Measurements from ENCODE around the gene DNASE1. TPM values are rescaled to one million over a fixed set of nuclear protein-coding genes. Genes with fewer than 3 reads are reported as not detected.

Gene DNASE1
- total and polyA plus RNA-seq, 9 of the 15 experiments (the other 6 are each of a cell fraction or from before 2014, with no cell fraction given): 0.53 to 10.1 (median 5.9) TPM

DNA sequence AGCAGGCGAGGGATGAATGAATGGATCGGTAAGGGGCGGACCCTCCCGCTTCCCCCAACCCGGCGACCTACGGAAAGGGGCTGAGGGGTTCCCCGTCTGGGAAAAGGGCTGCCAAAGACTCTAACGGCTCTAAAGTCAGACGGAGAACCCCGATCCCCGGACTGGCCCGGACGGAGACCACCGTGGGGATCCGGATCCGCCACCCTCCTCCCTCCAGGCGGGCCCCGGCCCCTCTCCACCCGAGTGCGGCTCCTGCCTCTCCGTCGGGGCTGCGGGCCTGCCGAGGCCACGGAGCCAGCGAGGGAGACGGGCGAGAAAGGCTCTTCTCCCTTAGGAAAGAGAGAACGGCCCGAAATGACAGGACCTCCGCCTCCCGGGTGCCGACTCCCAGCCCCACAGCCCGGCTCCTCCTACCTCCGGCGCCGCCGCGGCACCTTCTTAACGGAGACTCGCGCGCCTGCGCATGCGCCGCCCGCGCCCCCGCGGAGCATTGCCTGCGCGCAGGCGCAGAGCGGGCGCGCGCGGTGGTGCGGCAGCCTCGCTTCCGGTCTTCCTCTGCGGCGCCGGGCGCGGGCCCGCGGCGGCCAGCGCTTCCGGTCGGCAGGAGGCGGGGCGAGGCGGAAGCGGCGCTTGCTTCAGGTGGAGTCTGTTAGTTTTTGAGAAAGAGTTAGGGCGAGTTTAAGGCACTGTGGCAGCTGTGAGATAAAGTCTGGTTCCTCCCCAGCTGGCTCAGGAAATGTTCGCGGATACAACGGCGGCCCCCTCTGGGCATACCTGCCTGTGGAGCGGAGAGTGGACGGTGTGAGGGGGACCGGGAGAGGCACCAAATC lies 43.1 kb upstream of the DNASE1 start, which contains the start of gene SLX4 (continued):
- TF ChIP-seq, protein P1, sequence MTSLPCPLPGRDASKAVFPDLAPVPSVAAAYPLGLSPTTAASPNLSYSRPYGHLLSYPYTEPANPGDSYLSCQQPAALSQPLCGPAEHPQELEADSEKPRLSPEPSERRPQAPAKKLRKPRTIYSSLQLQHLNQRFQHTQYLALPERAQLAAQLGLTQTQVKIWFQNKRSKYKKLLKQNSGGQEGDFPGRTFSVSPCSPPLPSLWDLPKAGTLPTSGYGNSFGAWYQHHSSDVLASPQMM (CRISPR knock-in tag; IDR thresholded peaks at IDR 0.05): no peak
- TF ChIP-seq GTF2F1 (IDR thresholded peaks at IDR 0.05; ENCODE audit: low read depth, low read length): no peak; the same call in 1 of the 2 replicates
- no peak for TF ChIP-seq CBX5 (IDR thresholded peaks at IDR 0.05; ENCODE audit: borderline replicate concordance, low read depth)
- TF ChIP-seq, protein P2, sequence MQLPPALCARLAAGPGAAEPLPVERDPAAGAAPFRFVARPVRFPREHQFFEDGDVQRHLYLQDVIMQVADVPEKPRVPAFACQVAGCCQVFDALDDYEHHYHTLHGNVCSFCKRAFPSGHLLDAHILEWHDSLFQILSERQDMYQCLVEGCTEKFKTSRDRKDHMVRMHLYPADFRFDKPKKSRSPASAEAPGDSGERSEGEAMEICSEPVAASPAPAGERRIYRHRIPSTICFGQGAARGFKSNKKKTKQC (CRISPR knock-in tag; IDR thresholded peaks at IDR 0.05): no peak; the same call in 1 of the 2 replicates
- peak; percentile 62 for TF ChIP-seq TAF1 (IDR thresholded peaks at IDR 0.05; ENCODE audit: control insufficient read depth, extremely low read depth, insufficient read depth, low read length, severe bottlenecking)
- TF ChIP-seq, protein P3, sequence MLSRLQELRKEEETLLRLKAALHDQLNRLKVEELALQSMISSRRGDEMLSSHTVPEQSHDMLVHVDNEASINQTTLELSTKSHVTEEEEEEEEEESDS (CRISPR knock-in tag; IDR thresholded peaks at IDR 0.05): no peak
- TF ChIP-seq MAZ (CRISPR knock-in tag; conservative IDR thresholded peaks at IDR 0.05 in 1 of 2, IDR thresholded peaks at IDR 0.05 in 1 of 2): peak in 1 of 2 experiments; percentile 58; a peak in 2 of 4 replicates
- peak; percentile 83; the same call in 1 of the 2 replicates for TF ChIP-seq PHF8 (IDR thresholded peaks at IDR 0.05; ENCODE audit: borderline replicate concordance, low read length)
- TF ChIP-seq, protein P4, sequence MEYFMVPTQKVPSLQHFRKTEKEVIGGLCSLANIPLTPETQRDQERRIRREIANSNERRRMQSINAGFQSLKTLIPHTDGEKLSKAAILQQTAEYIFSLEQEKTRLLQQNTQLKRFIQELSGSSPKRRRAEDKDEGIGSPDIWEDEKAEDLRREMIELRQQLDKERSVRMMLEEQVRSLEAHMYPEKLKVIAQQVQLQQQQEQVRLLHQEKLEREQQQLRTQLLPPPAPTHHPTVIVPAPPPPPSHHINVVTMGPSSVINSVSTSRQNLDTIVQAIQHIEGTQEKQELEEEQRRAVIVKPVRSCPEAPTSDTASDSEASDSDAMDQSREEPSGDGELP (CRISPR knock-in tag; IDR thresholded peaks at IDR 0.05; ENCODE audit: borderline replicate concordance): peak; percentile 84
- TF ChIP-seq TEAD4 (IDR thresholded peaks at IDR 0.05; ENCODE audit: low read length): no peak
- no peak for TF ChIP-seq TEAD4 (CRISPR knock-in tag; IDR thresholded peaks at IDR 0.05; ENCODE audit: borderline replicate concordance)
- no peak for TF ChIP-seq PHB (CRISPR knock-in tag; IDR thresholded peaks at IDR 0.05)
- TF ChIP-seq, protein P5, sequence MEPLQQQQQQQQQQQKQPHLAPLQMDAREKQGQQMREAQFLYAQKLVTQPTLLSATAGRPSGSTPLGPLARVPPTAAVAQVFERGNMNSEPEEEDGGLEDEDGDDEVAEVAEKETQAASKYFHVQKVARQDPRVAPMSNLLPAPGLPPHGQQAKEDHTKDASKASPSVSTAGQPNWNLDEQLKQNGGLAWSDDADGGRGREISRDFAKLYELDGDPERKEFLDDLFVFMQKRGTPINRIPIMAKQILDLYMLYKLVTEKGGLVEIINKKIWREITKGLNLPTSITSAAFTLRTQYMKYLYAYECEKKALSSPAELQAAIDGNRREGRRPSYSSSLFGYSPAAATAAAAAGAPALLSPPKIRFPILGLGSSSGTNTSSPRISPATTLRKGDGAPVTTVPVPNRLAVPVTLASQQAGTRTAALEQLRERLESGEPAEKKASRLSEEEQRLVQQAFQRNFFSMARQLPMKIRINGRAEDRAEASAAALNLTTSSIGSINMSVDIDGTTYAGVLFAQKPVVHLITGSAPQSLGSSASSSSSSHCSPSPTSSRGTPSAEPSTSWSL (CRISPR knock-in tag; IDR thresholded peaks at IDR 0.05; ENCODE audit: borderline replicate concordance): no peak
- TF ChIP-seq, protein P6, sequence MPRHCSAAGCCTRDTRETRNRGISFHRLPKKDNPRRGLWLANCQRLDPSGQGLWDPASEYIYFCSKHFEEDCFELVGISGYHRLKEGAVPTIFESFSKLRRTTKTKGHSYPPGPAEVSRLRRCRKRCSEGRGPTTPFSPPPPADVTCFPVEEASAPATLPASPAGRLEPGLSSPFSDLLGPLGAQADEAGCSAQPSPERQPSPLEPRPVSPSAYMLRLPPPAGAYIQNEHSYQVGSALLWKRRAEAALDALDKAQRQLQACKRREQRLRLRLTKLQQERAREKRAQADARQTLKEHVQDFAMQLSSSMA (CRISPR knock-in tag; IDR thresholded peaks at IDR 0.05): 0 out of 2 replicates have a peak, but pooled peaks have one; percentile 73
- TF ChIP-seq RCOR1 (IDR thresholded peaks at IDR 0.05; ENCODE audit: borderline replicate concordance in 1 of 2, low read depth in 2 of 2, low read length in 2 of 2): no peak
- no peak for TF ChIP-seq GATA2 (CRISPR knock-in tag; IDR thresholded peaks at IDR 0.05)
- no peak for TF ChIP-seq XRCC4 (IDR thresholded peaks at IDR 0.05; ENCODE audit: extremely low read depth, insufficient read depth, insufficient read length)
- TF ChIP-seq NR2C1 (IDR thresholded peaks at IDR 0.05): no peak
- TF ChIP-seq NR2C1 (tag; IDR thresholded peaks at IDR 0.05): no peak
- TF ChIP-seq SP2 (IDR thresholded peaks at IDR 0.05; ENCODE audit: extremely low read depth, low read depth, low read length, poor library complexity, severe bottlenecking): no peak
- TF ChIP-seq ZNF57 (CRISPR knock-in tag; IDR thresholded peaks at IDR 0.05): peak; percentile 69; the same call in 1 of the 2 replicates
- no peak for TF ChIP-seq ZNF133 (CRISPR knock-in tag; IDR thresholded peaks at IDR 0.05)
- no peak for TF ChIP-seq TRIM24 (IDR thresholded peaks at IDR 0.05)
- peak; percentile 28; the same call in 1 of the 2 replicates for TF ChIP-seq PML (IDR thresholded peaks at IDR 0.05; ENCODE audit: low read length)
